Bronchial smooth muscle cell (primary cell): ENCODE results near the gene PKP3. TPM values are rescaled to one million over a fixed set of nuclear protein-coding genes. Genes with fewer than 3 reads are reported as not detected.

Experiments
- total RNA-seq: library from RNA; depleted of rRNA; stranded (reverse); fragments of >200 nt; gene quantifications from 2 replicates; pipeline ENCODE4 v1.2.1, GENCODE V29; 2014

The PKP3 gene
- 1.5 and 3.2 TPM in 2 replicates for total RNA-seq

DNA sequence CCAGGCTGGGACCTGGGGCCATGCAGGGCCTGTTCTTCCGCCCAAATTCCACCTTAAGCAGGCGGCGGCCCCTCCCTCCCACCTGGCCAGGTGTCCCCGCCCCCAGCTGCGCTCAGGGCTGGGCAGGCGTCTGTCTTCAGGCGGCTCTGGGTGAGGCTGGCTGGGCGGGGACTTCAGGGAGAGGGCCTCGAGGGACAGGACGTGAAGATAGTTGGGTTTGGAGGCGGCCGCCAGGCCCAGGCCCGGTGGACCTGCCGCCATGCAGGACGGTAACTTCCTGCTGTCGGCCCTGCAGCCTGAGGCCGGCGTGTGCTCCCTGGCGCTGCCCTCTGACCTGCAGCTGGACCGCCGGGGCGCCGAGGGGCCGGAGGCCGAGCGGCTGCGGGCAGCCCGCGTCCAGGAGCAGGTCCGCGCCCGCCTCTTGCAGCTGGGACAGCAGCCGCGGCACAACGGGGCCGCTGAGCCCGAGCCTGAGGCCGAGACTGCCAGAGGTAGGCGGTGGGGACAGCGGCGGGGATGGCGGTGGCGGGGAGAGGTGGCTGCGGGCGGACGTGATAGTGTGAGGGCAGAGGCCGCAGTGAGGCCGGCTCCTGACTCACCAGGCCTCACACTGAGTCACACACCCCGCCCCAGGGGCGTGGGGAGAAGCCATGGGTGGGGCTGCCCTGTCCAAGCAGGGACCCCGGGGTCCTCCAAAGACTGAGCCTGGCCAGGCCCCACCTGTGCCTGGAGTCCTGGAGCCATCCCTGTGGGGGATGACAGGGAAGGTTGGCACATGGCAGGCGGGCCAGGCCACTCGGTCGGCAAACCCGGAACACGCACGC lies at the start of gene PKP3:
TSS of gene PKP3 (plus strand) at position 176 of the 824 bp plus-strand sequence. CDS start at position 260, 84 bp downstream.

GRCh38 chr11:369336-370018 lies 24.5 kb upstream of the PKP3 start, which contains the start of gene B4GALNT4:
TSS of gene B4GALNT4 (plus strand) at chr11:369499. CDS start at chr11:369804, 305 bp downstream.

DNA sequence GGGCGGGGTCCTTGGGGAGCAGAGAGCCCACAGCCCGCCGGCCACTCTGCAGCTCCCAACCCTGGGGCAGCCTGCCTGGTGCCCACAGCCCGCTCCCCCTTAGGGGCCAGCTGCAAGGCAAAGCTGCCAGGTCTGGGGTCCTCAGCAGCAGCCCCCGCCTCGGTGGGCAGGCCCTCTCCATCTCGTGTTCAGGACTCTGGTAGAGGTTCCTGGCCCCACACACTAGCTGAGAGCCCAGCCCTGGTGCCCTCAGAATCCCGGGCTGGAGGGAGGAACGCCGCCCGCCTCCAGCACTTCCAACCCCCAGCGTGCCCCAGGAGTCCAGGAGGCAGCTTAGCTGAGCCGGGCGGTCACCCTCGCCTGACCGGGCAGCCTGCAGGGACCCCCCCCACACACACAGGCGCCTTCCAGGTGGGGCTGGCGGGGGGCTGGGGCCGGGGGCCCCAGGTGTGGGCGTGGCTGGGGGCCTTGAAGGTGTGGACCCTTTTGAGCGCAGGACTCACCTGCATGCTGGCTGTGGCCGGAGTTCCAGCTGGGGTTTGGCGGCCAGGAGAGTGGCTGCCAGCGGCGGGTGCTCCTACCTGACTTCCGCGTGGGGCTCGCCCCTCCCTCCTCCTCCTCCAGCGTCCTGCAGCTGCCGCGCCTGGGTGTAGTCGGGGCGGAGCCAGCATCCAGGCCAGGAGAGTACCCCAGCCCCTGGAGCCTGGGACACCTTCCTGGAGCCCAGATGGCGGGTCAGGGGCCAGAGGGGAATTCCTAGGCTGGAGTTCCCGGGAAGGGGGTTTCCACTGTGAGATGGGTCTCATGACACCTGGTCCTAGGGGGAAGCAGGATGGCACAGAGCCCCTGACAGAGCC lies 47.6 kb downstream of the PKP3 start, which contains the start of gene ANO9:
TSS of gene ANO9 (minus strand) at position 594 of the 857 bp plus-strand sequence. CDS start at position 509, 85 bp downstream.

DNA sequence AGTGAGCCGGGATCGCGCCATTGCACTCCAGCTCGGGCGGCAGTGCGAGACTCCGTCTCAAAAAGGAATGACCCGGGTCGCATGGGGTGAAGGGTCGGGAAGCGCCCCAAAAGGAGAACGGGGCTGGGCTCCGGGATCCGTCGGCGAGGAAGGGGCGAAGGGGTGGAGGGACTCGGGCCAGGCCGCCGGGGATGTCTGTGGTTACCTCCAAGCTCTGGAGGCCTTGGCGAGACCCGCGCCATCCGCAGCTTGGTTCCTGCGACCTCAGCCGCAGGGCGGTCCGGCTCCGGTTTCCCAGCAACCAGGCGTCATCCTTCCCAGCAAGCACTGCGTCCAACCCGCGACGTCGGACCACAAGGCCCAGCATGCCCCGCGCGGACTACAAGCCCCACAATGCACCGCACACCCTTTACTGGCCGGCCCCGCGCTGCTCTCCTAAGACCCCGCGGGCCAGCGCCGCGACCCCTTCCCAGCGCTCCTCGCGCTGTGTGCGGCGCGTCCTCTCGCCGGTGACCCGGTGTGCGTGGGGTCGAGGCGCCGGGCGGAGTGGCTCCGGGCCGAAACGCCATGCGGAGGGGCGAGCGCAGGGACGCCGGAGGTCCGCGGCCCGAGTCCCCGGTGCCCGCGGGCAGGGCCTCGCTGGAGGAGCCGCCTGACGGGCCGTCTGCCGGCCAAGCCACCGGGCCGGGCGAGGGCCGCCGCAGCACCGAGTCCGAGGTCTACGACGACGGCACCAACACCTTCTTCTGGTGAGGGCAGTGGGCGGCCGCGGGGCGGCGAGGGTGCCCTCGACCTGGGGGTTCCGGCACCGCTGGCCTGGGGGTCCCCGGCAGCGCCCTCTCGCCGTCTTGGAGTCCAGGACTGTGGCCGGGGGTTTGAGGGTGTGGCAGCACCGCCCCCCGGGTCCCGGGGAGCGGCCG lies 56.1 kb downstream of the PKP3 start, which contains the start of gene PTDSS2:
TSS of gene PTDSS2 (plus strand) at position 391 of the 920 bp plus-strand sequence. CDS start at position 568, 177 bp downstream.

Other genes with a start within 250 kb of the PKP3 start
- gene SCGB1C1, start 201.1 kb upstream of the PKP3 start, total RNA-seq: not detected in 2 replicates
- 17.8 and 19.1 TPM in 2 replicates for gene BET1L, start 186.8 kb upstream of the PKP3 start, total RNA-seq
- gene RIC8A, start 186.5 kb upstream of the PKP3 start, total RNA-seq: 132 and 186 TPM in 2 replicates
- 9.6 and 10.9 TPM in 2 replicates for gene SIRT3, start 157.9 kb upstream of the PKP3 start, total RNA-seq
- gene PSMD13, start 157.2 kb upstream of the PKP3 start, total RNA-seq: 102 and 127 TPM in 2 replicates
- under 0.01 TPM in 1 of 2 replicates, not detected in the other for gene NLRP6, start 115.8 kb upstream of the PKP3 start, total RNA-seq
- gene PGGHG, start 105.1 kb upstream of the PKP3 start, total RNA-seq: 5.8 and 9.6 TPM in 2 replicates
- gene IFITM5, start 94.7 kb upstream of the PKP3 start, total RNA-seq: not detected in 2 replicates
- gene IFITM2, start 86.4 kb upstream of the PKP3 start, total RNA-seq: 18.9 and 32.1 TPM in 2 replicates
- 20.1 and 20.8 TPM in 2 replicates for gene IFITM1, start 80.2 kb upstream of the PKP3 start, total RNA-seq
- gene IFITM3, start 73.3 kb upstream of the PKP3 start, total RNA-seq: 32.5 and 56.2 TPM in 2 replicates
- 4.5 and 4.9 TPM in 2 replicates for gene B4GALNT4, start 24.7 kb upstream of the PKP3 start, total RNA-seq
- gene SIGIRR, start 20.8 kb downstream of the PKP3 start, total RNA-seq: 9.3 and 16.5 TPM in 2 replicates
- under 0.01 TPM in 1 of 2 replicates, not detected in the other for gene ANO9, start 47.8 kb downstream of the PKP3 start, total RNA-seq
- gene PTDSS2, start 56.1 kb downstream of the PKP3 start, total RNA-seq: 34.9 and 37.8 TPM in 2 replicates
- 385 and 511 TPM in 2 replicates for gene RNH1, start 113.0 kb downstream of the PKP3 start, total RNA-seq
- 68.8 and 70.8 TPM in 2 replicates for gene HRAS, start 141.4 kb downstream of the PKP3 start, total RNA-seq
- gene LRRC56, start 143.3 kb downstream of the PKP3 start, total RNA-seq: 0.95 and 1.0 TPM in 2 replicates
- gene LMNTD2, start 166.5 kb downstream of the PKP3 start, total RNA-seq: 0.47 TPM in 1 of 2 replicates, not detected in the other
- 0.34 and 2.0 TPM in 2 replicates for gene RASSF7, start 166.8 kb downstream of the PKP3 start, total RNA-seq
- gene PHRF1, start 182.3 kb downstream of the PKP3 start, total RNA-seq: 17.9 and 18.0 TPM in 2 replicates
- 4.9 and 5.8 TPM in 2 replicates for gene IRF7, start 221.7 kb downstream of the PKP3 start, total RNA-seq
- gene CDHR5, start 230.7 kb downstream of the PKP3 start, total RNA-seq: not detected in 2 replicates
- gene SCT, start 233.0 kb downstream of the PKP3 start, total RNA-seq: 0.43 and 0.47 TPM in 2 replicates
- gene DRD4, start 243.1 kb downstream of the PKP3 start, total RNA-seq: under 0.01 TPM in 1 of 2 replicates, not detected in the other